ENCODE results near the gene TNNT1. TPM values are rescaled to one million over a fixed set of nuclear protein-coding genes. Genes with fewer than 3 reads are reported as not detected.
A peak's percentile ranks its signal among the peaks of the same experiment; 100 is the strongest.

TNNT1 gene
- total RNA-seq, 1 experiment from 2014 or later, result 42.4 TPM

- DNase-seq (ENCODE audit: low read depth), result no peak
Measured at GRCh38 chr19:55089342-55089944, 59.6 kb downstream of the TNNT1 start.

DNA sequence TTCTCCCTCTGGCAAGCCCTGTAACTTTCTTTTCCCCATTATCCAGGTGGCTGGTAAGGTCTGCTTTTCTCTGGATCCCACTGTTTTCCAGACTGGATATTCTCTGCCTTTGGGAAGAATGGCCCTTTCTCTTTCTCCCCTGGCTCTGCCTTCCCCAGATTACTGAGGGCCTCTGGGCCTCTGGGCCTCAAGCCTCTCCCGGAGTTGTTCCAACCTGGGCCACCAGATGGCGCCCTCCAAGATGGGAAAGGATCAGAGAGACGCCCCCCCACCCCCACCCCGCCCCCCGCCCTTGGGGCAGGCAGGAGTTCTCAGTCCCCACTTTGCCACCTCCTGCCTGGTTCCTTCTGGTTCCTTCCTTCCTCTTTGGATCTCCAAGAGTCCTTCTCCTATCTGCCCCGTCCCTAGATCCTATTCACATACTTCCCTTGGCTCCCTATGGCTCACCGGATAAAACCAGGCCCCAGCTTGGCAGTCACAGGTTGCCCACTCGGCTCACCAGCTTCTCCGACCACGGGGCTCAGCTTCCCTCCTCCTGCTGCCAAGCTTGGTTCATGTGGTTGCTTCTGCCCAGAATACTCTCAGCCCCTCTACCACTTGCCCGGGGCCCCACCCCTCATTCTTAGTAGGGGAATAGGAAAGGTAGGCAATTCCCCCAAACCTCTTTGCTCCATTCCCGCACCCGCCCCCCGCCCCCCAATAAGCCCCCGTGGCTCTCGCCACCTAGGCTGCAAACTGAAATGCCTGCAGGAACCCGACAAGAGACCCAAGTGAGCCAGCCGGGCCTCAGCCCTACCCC lies 60.3 kb downstream of the TNNT1 start:
- DNase-seq (ENCODE audit: low read depth), result peak; percentile 61

- no peak for DNase-seq (ENCODE audit: low read depth)
Measured at GRCh38 chr19:55088021-55088451, 61.0 kb downstream of the TNNT1 start.

- no peak for DNase-seq (ENCODE audit: low read depth)
Measured at GRCh38 chr19:55087542-55087901, 61.5 kb downstream of the TNNT1 start.

DNA sequence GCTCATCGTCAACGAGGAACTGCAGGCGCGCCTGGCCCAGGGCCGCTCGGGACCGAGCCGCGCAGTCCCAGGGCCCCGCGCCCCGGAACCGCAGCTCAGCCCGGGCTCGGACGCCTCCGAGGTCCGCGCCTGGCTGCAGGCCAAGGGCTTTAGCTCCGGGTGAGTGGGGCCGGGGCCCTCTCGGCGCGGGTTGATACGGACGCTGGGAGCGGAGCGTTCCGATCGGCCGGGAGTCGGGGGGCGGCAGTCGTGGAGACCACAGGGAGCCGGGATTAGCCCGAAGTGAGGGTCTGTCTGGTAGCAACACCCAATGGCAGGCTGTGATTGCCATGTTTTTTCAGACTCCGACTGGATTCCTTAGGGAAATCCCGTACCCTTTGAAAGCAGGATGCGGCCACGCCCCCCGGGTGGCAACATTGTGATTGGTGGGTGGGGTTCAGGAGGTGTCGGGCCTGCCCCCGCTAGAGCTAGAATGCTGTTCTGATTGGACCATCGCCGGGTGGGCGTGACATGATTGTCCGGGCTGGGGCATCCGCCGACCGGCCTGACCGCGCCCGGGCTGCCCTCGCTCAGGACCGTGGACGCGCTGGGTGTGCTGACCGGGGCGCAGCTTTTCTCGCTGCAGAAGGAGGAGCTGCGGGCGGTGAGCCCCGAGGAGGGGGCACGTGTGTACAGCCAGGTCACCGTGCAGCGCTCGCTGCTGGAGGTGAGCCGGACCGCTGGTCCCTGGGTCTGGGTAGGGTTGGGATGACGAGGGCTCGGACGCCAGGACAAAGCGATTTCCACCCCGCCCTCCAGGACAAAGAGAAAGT lies 62.1 kb downstream of the TNNT1 start:
- DNase-seq (ENCODE audit: low read depth), result peak; percentile 98

- no peak for DNase-seq (ENCODE audit: low read depth)
Measured at GRCh38 chr19:55085923-55086715, 62.9 kb downstream of the TNNT1 start.

GRCh38 chr19:55084416-55084815 lies 64.6 kb downstream of the TNNT1 start:
- DNase-seq (ENCODE audit: low read depth), result no peak

GRCh38 chr19:55083004-55083850 lies 65.8 kb downstream of the TNNT1 start:
- DNase-seq (ENCODE audit: low read depth), result no peak

Other genes with a start within 250 kb of the TNNT1 start
- not detected in 2 replicates for gene NCR1, start 243.1 kb downstream of the TNNT1 start, total RNA-seq (2014; rRNA removed; shearing (Covaris generic))
- gene NLRP7, start 201.7 kb downstream of the TNNT1 start, total RNA-seq (2014; rRNA removed; shearing (Covaris generic)), result not detected in 2 replicates
- 0.12 and 0.20 TPM in 2 replicates for gene NLRP2, start 182.8 kb downstream of the TNNT1 start, total RNA-seq (2014; rRNA removed; shearing (Covaris generic))
- not detected in 2 replicates for gene GP6, start 110.9 kb downstream of the TNNT1 start, total RNA-seq (2014; rRNA removed; shearing (Covaris generic))
- gene RDH13, start 86.1 kb downstream of the TNNT1 start, total RNA-seq (2014; rRNA removed; shearing (Covaris generic)), result 5.2 and 7.3 TPM in 2 replicates
- 8.5 and 12.3 TPM in 2 replicates for gene EPS8L1, start 73.3 kb downstream of the TNNT1 start, total RNA-seq (2014; rRNA removed; shearing (Covaris generic))
- gene PPP1R12C, start 31.6 kb downstream of the TNNT1 start, total RNA-seq (2014; rRNA removed; shearing (Covaris generic)), result 22.3 and 31.0 TPM in 2 replicates
- gene TNNI3, start 8.5 kb upstream of the TNNT1 start, total RNA-seq (2014; rRNA removed; shearing (Covaris generic)), result 0.48 and 0.78 TPM in 2 replicates
- 1.4 and 1.6 TPM in 2 replicates for gene DNAAF3, start 17.4 kb upstream of the TNNT1 start, total RNA-seq (2014; rRNA removed; shearing (Covaris generic))
- 0.10 and 0.36 TPM in 2 replicates for gene SYT5, start 31.1 kb upstream of the TNNT1 start, total RNA-seq (2014; rRNA removed; shearing (Covaris generic))
- 5.4 and 6.0 TPM in 2 replicates for gene PTPRH, start 60.3 kb upstream of the TNNT1 start, total RNA-seq (2014; rRNA removed; shearing (Covaris generic))
- 0.20 and 0.60 TPM in 2 replicates for gene TMEM86B, start 79.6 kb upstream of the TNNT1 start, total RNA-seq (2014; rRNA removed; shearing (Covaris generic))
- 19.7 and 28.0 TPM in 2 replicates for gene PPP6R1, start 109.8 kb upstream of the TNNT1 start, total RNA-seq (2014; rRNA removed; shearing (Covaris generic))
- gene HSPBP1, start 130.9 kb upstream of the TNNT1 start, total RNA-seq (2014; rRNA removed; shearing (Covaris generic)), result 35.1 and 57.0 TPM in 2 replicates
- gene BRSK1, start 134.8 kb upstream of the TNNT1 start, total RNA-seq (2014; rRNA removed; shearing (Covaris generic)), result 1.1 and 1.2 TPM in 2 replicates
- not detected in 2 replicates for gene TMEM150B, start 176.1 kb upstream of the TNNT1 start, total RNA-seq (2014; rRNA removed; shearing (Covaris generic))
- 4.1 and 5.6 TPM in 2 replicates for gene KMT5C, start 190.7 kb upstream of the TNNT1 start, total RNA-seq (2014; rRNA removed; shearing (Covaris generic))
- gene COX6B2, start 205.5 kb upstream of the TNNT1 start, total RNA-seq (2014; rRNA removed; shearing (Covaris generic)), result 0.10 TPM in 1 of 2 replicates, not detected in the other
- gene GARIN5B, start 214.1 kb upstream of the TNNT1 start, total RNA-seq (2014; rRNA removed; shearing (Covaris generic)), result not detected in 2 replicates
- 5.6 and 8.4 TPM in 2 replicates for gene IL11, start 221.3 kb upstream of the TNNT1 start, total RNA-seq (2014; rRNA removed; shearing (Covaris generic))
- gene TMEM190, start 227.6 kb upstream of the TNNT1 start, total RNA-seq (2014; rRNA removed; shearing (Covaris generic)), result not detected in 2 replicates
- gene TMEM238, start 235.1 kb upstream of the TNNT1 start, total RNA-seq (2014; rRNA removed; shearing (Covaris generic)), result not detected in 2 replicates
- gene RPL28, start 236.7 kb upstream of the TNNT1 start, total RNA-seq (2014; rRNA removed; shearing (Covaris generic)), result 457 and 492 TPM in 2 replicates